Fibroblast of lung (primary cell): ENCODE data around the gene TBL1X.

Experiments used
- EZH2 ChIP-seq: IDR thresholded peaks from 2 replicates; pipeline ENCODE4 v1.5.1; 2012; ENCODE audit warnings: low read length, control low read depth, mild to moderate bottlenecking; ENCODE audit errors: missing control alignments
- TF ChIP-seq, protein P1 (sequence below), 2 donors: IDR thresholded peaks in 1 of 2; conservative IDR thresholded peaks in 1 of 2; 1 replicate in 1 of 2; 2 replicates in 1 of 2; pipeline ENCODE4 v1.5.1; 2011 to 2012; ENCODE audit warnings: low read length in 2 of 2, control low read depth in 1 of 2, inconsistent platforms in 1 of 2, low read depth in 1 of 2, mild to moderate bottlenecking in 1 of 2

DNA sequence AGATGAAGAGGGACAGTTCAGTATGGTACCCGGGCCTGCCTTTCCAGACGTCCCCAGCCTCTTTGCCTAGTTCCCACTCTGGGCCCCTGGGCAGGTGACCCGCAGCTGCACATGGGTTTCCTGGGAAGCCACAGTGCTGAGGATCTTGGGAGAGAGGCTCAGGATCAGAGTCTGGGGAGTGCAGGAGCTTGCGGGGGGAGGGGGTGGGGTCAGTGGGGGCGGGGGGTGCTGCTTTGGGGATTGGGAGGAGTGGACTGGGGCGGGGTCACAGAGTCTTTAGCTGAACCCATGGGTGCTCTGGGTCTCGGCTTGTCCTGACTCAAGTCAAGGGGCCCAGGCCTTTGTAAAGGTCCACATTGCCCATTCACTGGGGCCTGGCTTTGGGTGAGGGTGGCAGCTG lies 63.6 kb downstream of the TBL1X start:
- no peak for TF ChIP-seq EZH2
- TF ChIP-seq, protein P1, sequence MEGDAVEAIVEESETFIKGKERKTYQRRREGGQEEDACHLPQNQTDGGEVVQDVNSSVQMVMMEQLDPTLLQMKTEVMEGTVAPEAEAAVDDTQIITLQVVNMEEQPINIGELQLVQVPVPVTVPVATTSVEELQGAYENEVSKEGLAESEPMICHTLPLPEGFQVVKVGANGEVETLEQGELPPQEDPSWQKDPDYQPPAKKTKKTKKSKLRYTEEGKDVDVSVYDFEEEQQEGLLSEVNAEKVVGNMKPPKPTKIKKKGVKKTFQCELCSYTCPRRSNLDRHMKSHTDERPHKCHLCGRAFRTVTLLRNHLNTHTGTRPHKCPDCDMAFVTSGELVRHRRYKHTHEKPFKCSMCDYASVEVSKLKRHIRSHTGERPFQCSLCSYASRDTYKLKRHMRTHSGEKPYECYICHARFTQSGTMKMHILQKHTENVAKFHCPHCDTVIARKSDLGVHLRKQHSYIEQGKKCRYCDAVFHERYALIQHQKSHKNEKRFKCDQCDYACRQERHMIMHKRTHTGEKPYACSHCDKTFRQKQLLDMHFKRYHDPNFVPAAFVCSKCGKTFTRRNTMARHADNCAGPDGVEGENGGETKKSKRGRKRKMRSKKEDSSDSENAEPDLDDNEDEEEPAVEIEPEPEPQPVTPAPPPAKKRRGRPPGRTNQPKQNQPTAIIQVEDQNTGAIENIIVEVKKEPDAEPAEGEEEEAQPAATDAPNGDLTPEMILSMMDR (conservative IDR thresholded peaks at IDR 0.05 in 1 of 2, IDR thresholded peaks at IDR 0.05 in 1 of 2; ENCODE audit: low read depth in 1 of 2, low read length in 2 of 2): no peak
